GM18499 (cell line): Measurements from ENCODE around the gene RAD52.
A peak's percentile ranks its signal among the peaks of the same experiment; 100 is the strongest.

Experiments
- ATAC-seq: cut with Tn5 transposase; IDR thresholded peaks from one replicate; pipeline ENCODE4 v1.9.1; 2021; ENCODE audit warnings: moderate number of reproducible peaks; ENCODE audit not compliant: insufficient read depth, unreplicated experiment

Gene RAD52

GRCh38 chr12:949453-950191 lies at the start of gene RAD52:
TSS of gene RAD52 (minus strand) at chr12:949694. CDS start at chr12:933058, 16,636 bp downstream.
- ATAC-seq = peak; percentile 81

GRCh38 chr12:998020-998874 lies 48.8 kb upstream of the RAD52 start:
- ATAC-seq = no peak

GRCh38 chr12:997505-997904 lies 48.0 kb upstream of the RAD52 start:
- ATAC-seq = no peak

- ATAC-seq = no peak
These were observed 47.4 kb upstream of the RAD52 start for GRCh38 chr12:996881-997280.

GRCh38 chr12:992647-993046 lies 43.2 kb upstream of the RAD52 start:
- no peak for ATAC-seq

GRCh38 chr12:991350-992333 lies 42.1 kb upstream of the RAD52 start:
- no peak for ATAC-seq

GRCh38 chr12:990661-991349 lies 41.3 kb upstream of the RAD52 start, which contains the start of gene ERC1:
TSS of gene ERC1 (plus strand) at chr12:991223. CDS start at chr12:1027904, 36,681 bp downstream.
- no peak for ATAC-seq

GRCh38 chr12:989751-990660 lies 40.5 kb upstream of the RAD52 start:
- ATAC-seq = no peak

- ATAC-seq = no peak
These were observed 39.6 kb upstream of the RAD52 start for GRCh38 chr12:989051-989450.

- ATAC-seq = no peak
These were observed 39.2 kb upstream of the RAD52 start for GRCh38 chr12:988646-989045.

- ATAC-seq = no peak
These were observed 32.5 kb upstream of the RAD52 start for GRCh38 chr12:981961-982360.

- ATAC-seq = no peak
These were observed 31.8 kb upstream of the RAD52 start for GRCh38 chr12:981176-981828.

GRCh38 chr12:979349-979748 lies 29.9 kb upstream of the RAD52 start:
- no peak for ATAC-seq

GRCh38 chr12:977156-977555 lies 27.7 kb upstream of the RAD52 start:
- ATAC-seq = no peak

- no peak for ATAC-seq
These were observed 27.1 kb upstream of the RAD52 start for GRCh38 chr12:976644-977043.

- ATAC-seq = no peak
These were observed 24.9 kb upstream of the RAD52 start for GRCh38 chr12:974271-974862.

GRCh38 chr12:971991-972390 lies 22.5 kb upstream of the RAD52 start:
- ATAC-seq = no peak

GRCh38 chr12:969821-970220 lies 20.3 kb upstream of the RAD52 start:
- no peak for ATAC-seq
